Neural progenitor cell (in vitro differentiated cells): ENCODE measurements around the gene APLP1. TPM values are rescaled to one million over a fixed set of nuclear protein-coding genes. Genes with fewer than 3 reads are reported as not detected.

Experiments
- DNase-seq: peaks from one replicate; pipeline ENCODE4 v3.0.0-alpha.2; 2016; ENCODE audit warnings: low spot score
- H2AFZ ChIP-seq: fragments of 200-600 bp; sonication (generic); replicated peaks from 2 replicates; pipeline ENCODE4 v1.6.1; 2016; ENCODE audit warnings: antibody characterized with exemption
- H3F3A ChIP-seq: fragments of 200-600 bp; sonication (generic); 2 replicates; pipeline ENCODE4 v1.6.1; 2016; ENCODE audit warnings: antibody characterized with exemption, low read depth
- H3K27ac ChIP-seq: fragments of 200-600 bp; sonication (generic); 2 replicates; pipeline ENCODE4 v1.5.1; 2016; ENCODE audit warnings: mild to moderate bottlenecking
- H3K27me3 ChIP-seq: fragments of 200-600 bp; sonication (generic); 2 replicates; pipeline ENCODE4 v1.6.1; 2016; ENCODE audit warnings: mild to moderate bottlenecking, moderate library complexity
- H3K36me3 ChIP-seq: fragments of 200-600 bp; sonication (generic); 2 replicates; pipeline ENCODE4 v1.5.1; 2016
- H3K4me1 ChIP-seq: fragments of 200-600 bp; sonication (generic); 2 replicates; pipeline ENCODE4 v1.6.1; 2016; ENCODE audit warnings: mixed run types
- H3K4me2 ChIP-seq: fragments of 200-600 bp; sonication (generic); 2 replicates; pipeline ENCODE4 v1.6.1; 2016
- H3K4me3 ChIP-seq: fragments of 200-600 bp; sonication (generic); 2 replicates; pipeline ENCODE4 v1.5.1; 2016
- H3K79me2 ChIP-seq: fragments of 200-600 bp; sonication (generic); 2 replicates; pipeline ENCODE4 v1.6.1; 2016; ENCODE audit warnings: low read depth
- H3K9ac ChIP-seq: fragments of 200-600 bp; sonication (generic); 2 replicates; pipeline ENCODE4 v1.6.1; 2016
- H3K9me3 ChIP-seq: fragments of 200-600 bp; sonication (generic); 2 replicates; pipeline ENCODE4 v1.5.1; 2016; ENCODE audit warnings: low read depth
- H4K20me1 ChIP-seq: fragments of 200-600 bp; sonication (generic); 2 replicates; pipeline ENCODE4 v1.6.1; 2016; ENCODE audit warnings: low read depth
- H3K27ac Mint-ChIP-seq: 3 replicates; pipeline ENCODE4 v1.8.0; 2021; ENCODE audit warnings: mixed read lengths
- H3K27me3 Mint-ChIP-seq: 2 replicates; pipeline ENCODE4 v1.8.0; 2022; ENCODE audit warnings: low read depth, mild to moderate bottlenecking, inconsistent platforms, moderate library complexity, mixed read lengths; ENCODE audit not compliant: insufficient read depth
- H3K36me3 Mint-ChIP-seq: 3 replicates; pipeline ENCODE4 v1.8.0; 2021; ENCODE audit warnings: mixed read lengths
- H3K4me1 Mint-ChIP-seq: 3 replicates; pipeline ENCODE4 v1.8.0; 2021; ENCODE audit warnings: mixed read lengths
- H3K4me3 Mint-ChIP-seq: 3 replicates; pipeline ENCODE4 v1.8.0; 2021; ENCODE audit warnings: mild to moderate bottlenecking, moderate library complexity, mixed read lengths
- H3K9me3 Mint-ChIP-seq: 3 replicates; pipeline ENCODE4 v1.8.0; 2020; ENCODE audit warnings: mixed read lengths
- EZH2 ChIP-seq: fragments of 200-600 bp; sonication (generic); IDR thresholded peaks from 2 replicates; pipeline ENCODE4 v1.6.1; 2017; ENCODE audit warnings: antibody characterized with exemption, mild to moderate bottlenecking, moderate library complexity
- EZH2phosphoT487 ChIP-seq: fragments of 200-600 bp; sonication (generic); IDR thresholded peaks from 2 replicates; pipeline ENCODE4 v1.6.1; 2017; ENCODE audit warnings: antibody characterized with exemption
- total RNA-seq: library from RNA; depleted of rRNA; stranded (reverse); fragments of >200 nt; gene quantifications from 2 replicates; pipeline ENCODE4 v1.2.3, GENCODE V29; 2015; ENCODE audit warnings: low replicate concordance
- TF ChIP-seq, protein P1 (sequence below): fragments of 200-600 bp; sonication (generic); IDR thresholded peaks from 2 replicates; pipeline ENCODE4 v1.5.1; 2017; ENCODE audit warnings: antibody characterized with exemption, mild to moderate bottlenecking

The APLP1 gene
- total RNA-seq, 1 donor from 2014 or later, result 89.5 TPM

DNA sequence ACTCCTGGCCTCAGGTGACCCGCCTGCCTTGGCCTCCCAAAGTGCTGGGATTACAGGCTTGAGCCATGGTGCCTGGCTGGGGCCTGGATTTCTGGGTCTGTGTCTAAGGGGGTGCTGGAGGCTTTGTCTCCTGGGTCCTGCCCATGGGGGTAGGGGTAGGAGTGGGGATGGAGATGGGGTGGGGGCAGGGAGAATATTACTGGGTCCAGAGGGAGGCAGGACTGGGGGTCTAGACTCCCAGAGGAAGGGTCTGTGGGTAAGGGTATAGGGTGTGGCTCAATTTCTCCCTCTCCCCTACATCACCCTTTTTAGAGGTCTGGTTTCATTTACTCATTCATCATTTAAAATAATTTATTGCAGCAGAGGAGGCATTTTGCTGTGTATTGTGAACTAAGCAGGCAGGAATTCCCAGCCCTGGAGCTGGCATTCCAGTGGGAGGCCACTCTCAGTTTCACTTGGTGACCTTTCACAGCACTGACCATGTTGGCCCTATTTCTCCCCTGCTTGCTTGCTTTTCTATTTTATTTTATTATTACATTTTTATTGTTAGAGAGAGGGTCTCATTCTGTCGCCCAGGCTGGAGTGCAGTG lies 32.8 kb downstream of the APLP1 start:
- no peak overlapping the region for H3K9ac ChIP-seq
- DNase-seq, result no peak

DNA sequence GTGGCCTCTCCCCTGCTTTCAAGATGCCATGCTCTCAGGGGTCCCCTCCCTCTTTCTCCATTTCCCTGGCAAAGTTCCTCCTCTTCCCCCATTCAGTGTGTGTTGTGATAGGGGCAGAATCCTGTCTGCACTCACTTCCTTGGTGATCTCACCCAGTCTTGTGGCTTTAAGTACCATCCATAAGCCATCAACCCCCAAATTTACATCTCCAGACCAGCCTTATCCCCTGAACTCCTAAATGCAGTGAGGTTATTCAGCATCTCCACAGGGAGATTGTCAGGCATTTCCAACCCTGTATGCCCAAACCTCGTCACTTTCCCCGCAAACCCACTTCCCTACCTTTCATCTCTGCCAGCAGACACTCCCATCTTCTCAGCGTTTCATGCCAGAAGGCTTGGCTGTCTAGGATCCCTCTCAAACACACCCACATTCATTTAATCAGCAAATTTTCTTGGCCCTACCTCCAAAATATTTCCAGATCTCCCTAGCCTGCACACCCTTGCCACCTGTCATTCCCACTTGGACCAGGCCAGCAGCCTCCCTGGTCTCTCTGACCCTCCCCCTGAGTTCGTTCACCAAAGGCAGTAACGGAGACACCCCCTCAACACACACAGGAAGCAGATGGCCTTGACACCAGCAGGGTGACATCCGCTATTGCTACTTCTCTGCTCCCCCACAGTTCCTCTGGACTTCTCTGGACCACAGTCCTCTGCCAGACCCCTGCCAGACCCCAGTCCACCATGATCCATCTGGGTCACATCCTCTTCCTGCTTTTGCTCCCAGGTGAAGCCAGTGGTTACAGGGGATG lies 33.7 kb downstream of the APLP1 start, which contains the start of gene HCST:
Gene HCST (plus strand): TSS at position 676 of the 808 bp plus-strand sequence. CDS start 65 bp downstream, at position 741.
- Mint-ChIP-seq H3K27ac (peak within 1 kb of the TSS; percentile 69), H3K9me3 (no peaks in the 10 kb centered on the region), H3K27me3 (peaks cover 16% of the 10 kb centered on the region), H3K4me1 (peaks cover 31% of the 10 kb centered on the region), H3K36me3 (no peaks in the 10 kb centered on the region), H3K4me3 (peak within 1 kb of the TSS; percentile 96)
- TF ChIP-seq EZH2 (no peak), EZH2phosphoT487 (no peak)
- TF ChIP-seq, protein P1, sequence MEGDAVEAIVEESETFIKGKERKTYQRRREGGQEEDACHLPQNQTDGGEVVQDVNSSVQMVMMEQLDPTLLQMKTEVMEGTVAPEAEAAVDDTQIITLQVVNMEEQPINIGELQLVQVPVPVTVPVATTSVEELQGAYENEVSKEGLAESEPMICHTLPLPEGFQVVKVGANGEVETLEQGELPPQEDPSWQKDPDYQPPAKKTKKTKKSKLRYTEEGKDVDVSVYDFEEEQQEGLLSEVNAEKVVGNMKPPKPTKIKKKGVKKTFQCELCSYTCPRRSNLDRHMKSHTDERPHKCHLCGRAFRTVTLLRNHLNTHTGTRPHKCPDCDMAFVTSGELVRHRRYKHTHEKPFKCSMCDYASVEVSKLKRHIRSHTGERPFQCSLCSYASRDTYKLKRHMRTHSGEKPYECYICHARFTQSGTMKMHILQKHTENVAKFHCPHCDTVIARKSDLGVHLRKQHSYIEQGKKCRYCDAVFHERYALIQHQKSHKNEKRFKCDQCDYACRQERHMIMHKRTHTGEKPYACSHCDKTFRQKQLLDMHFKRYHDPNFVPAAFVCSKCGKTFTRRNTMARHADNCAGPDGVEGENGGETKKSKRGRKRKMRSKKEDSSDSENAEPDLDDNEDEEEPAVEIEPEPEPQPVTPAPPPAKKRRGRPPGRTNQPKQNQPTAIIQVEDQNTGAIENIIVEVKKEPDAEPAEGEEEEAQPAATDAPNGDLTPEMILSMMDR, result no peak
- Histone ChIP-seq H3K79me2 (peaks cover 4% of the 10 kb centered on the region), H3K27ac (no peak within 1 kb of the TSS), H3K4me2 (peak within 1 kb of the TSS; percentile 68), H3K36me3 (no peaks in the 10 kb centered on the region), H2AFZ (peak within 1 kb of the TSS; percentile 78), H3K9ac (no peak within 1 kb of the TSS), H3F3A (peaks cover 13% of the 10 kb centered on the region), H3K9me3 (no peaks in the 10 kb centered on the region), H3K27me3 (peaks cover 33% of the 10 kb centered on the region), H4K20me1 (no peaks in the 10 kb centered on the region), H3K4me3 (peak within 1 kb of the TSS; percentile 37), H3K4me1 (no peaks in the 10 kb centered on the region)
- no peak for DNase-seq

More for the DNA sequence above, 32.8 kb downstream of the APLP1 start:
- H3K9me3 Mint-ChIP-seq, result no peaks in the 10 kb centered on the region
- Histone ChIP-seq H3K4me2 (peak overlapping the region; percentile 92), H3K79me2 (peaks cover 4% of the 10 kb centered on the region), H3K36me3 (no peaks in the 10 kb centered on the region), H3F3A (peaks cover 13% of the 10 kb centered on the region), H4K20me1 (no peaks in the 10 kb centered on the region), H2AFZ (no peak overlapping the region), H3K4me1 (no peaks in the 10 kb centered on the region), H3K27ac (no peak overlapping the region), H3K9me3 (no peaks in the 10 kb centered on the region), H3K4me3 (peak overlapping the region; percentile 99), H3K27me3 (peaks cover 33% of the 10 kb centered on the region)
- H3K4me3 Mint-ChIP-seq, result peak overlapping the region; percentile 96
- TF ChIP-seq EZH2phosphoT487 (no peak), EZH2 (no peak)
- TF ChIP-seq, protein P1, result no peak
- H3K27ac Mint-ChIP-seq, result no peak overlapping the region
- peaks cover 16% of the 10 kb centered on the region for H3K27me3 Mint-ChIP-seq
- H3K36me3 Mint-ChIP-seq, result no peaks in the 10 kb centered on the region
- peaks cover 29% of the 10 kb centered on the region for H3K4me1 Mint-ChIP-seq

DNA sequence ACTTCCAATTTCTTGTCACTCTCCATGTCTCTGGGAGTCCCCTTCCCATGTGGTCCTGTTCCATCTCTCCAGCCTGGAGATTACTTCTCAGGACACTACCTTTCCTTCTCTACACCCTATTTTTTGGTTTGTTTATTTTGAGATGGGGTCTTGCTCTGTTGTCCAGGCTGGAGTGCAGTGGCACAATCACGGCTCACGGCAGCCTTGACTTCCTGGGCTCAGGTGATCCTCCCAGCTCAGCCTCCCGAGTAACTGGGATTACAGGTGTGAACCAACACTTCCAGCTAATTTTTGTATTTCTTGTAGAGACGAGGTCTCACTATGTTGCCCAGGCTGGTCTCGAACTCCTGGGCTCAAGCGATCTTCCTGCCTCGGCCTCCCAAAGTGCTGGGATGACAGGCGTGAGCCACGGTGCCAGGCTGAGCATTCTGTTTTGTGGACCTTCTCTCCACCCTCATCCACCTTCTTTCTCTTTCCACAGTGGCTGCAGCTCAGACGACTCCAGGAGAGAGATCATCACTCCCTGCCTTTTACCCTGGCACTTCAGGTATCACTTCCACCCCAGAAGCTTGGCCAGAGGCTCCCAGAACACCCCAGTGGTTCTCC lies 34.6 kb downstream of the APLP1 start:
- H3F3A ChIP-seq, result peaks cover 13% of the 10 kb centered on the region
- H3K36me3 Mint-ChIP-seq, result no peaks in the 10 kb centered on the region
- H3K9ac ChIP-seq, result no peak overlapping the region
- peaks cover 21% of the 10 kb centered on the region for H3K27me3 Mint-ChIP-seq
- no peaks in the 10 kb centered on the region for H3K9me3 ChIP-seq
- no peaks in the 10 kb centered on the region for H3K9me3 Mint-ChIP-seq
- DNase-seq, result no peak
- peak overlapping the region; percentile 78 for H2AFZ ChIP-seq
- no peak overlapping the region for H3K27ac ChIP-seq
- H3K4me2 ChIP-seq, result peak overlapping the region; percentile 68
- peak overlapping the region; percentile 69 for H3K4me3 Mint-ChIP-seq
- peaks cover 37% of the 10 kb centered on the region for H3K4me1 Mint-ChIP-seq
- no peaks in the 10 kb centered on the region for H3K4me1 ChIP-seq
- H4K20me1 ChIP-seq, result no peaks in the 10 kb centered on the region
- H3K36me3 ChIP-seq, result no peaks in the 10 kb centered on the region
- peaks cover 33% of the 10 kb centered on the region for H3K27me3 ChIP-seq
- peak overlapping the region; percentile 69 for H3K27ac Mint-ChIP-seq
- H3K79me2 ChIP-seq, result peaks cover 4% of the 10 kb centered on the region
- peak overlapping the region; percentile 37 for H3K4me3 ChIP-seq
- TF ChIP-seq EZH2phosphoT487, result no peak
- TF ChIP-seq EZH2, result no peak
- TF ChIP-seq, protein P1, result no peak
